NCI-H1105 treated with DMSO at 0.1 percent for 48 hours (cell line): ENCODE data around the gene SEC14L5.
"Not testable (repeated sequence)": the region's sequence is repeated elsewhere in the genome, so short reads cannot be mapped to it uniquely, and the experiment has no call there.

Source experiments
- DNase-seq: peaks from one replicate; lab custom pipeline; 2025; lab: John Stamatoyannopoulos, UW

SEC14L5 gene

DNA sequence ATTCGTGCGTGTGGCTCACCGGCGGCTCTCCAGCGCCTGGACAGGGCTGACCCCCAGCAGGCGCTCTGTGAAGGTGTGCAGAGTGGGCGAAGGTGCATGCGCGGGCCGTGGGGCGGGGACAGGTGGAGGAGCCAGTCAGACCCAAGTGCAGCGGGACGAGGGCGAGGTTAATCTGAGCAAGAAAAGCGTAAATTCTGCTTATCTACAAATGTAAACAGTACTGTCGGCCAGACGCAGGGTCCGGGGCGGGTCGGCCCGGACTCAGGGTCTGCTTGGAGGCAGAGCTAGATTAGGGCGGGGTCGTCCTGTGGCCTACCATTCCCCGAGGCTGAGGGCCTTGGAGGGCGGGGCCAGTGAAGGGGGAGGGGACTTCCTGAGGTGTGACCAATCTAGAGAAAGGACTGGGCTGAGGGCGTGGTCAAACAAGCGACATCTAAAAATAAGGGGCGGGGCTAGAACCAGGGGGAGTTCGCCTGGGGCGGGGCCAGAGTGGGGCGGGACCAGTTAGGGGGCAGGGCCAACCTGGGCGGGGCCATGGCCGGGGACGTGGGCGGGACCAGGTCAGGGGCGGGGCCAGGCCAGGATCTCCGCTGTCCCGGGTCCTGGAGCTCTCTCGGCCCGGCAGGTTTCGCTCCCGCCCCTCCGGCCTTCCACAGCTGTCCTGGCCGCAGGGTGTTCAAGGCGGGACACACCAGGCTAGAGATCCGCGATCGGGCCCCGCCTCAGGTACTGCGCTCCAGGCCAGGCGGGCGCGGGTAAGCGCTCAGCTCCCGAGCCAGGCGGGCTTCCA lies at the start of gene SEC14L5:
Gene SEC14L5 (plus strand): TSS at position 611 of the 790 bp plus-strand sequence. CDS start 994 bp downstream, outside the sequence.
- peak; percentile 85 for DNase-seq

DNA sequence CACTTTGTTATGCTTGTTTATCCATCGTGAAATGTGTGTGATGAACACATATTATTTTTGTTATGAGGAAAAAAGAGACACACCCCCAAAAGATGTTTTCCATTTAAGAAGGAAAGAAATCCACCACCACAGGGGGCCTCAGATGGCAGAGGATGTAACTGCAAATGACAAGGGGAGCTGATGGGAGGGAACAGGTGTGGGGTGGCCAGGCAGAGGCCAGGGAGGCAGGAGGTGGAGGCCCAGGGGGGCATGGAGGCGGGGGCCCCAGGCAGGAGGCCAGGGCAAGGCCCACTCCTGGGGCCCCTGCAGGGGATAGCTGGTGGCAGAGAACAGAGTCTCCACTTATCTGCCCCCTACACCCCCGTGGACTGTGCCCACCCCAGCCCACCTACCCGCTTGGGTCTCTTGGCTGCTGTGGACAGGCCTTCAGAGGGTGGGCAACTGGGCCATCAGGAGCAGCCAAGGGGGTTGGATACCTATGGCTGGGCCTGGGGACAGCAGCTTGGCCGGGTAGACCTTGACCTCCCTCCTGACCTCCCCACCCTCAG lies 49.2 kb upstream of the SEC14L5 start:
- no peak for DNase-seq

GRCh38 chr16:4909825-4910224 lies 48.3 kb upstream of the SEC14L5 start:
- DNase-seq = no peak

GRCh38 chr16:4910828-4911227 lies 47.3 kb upstream of the SEC14L5 start:
- DNase-seq = no peak

DNA sequence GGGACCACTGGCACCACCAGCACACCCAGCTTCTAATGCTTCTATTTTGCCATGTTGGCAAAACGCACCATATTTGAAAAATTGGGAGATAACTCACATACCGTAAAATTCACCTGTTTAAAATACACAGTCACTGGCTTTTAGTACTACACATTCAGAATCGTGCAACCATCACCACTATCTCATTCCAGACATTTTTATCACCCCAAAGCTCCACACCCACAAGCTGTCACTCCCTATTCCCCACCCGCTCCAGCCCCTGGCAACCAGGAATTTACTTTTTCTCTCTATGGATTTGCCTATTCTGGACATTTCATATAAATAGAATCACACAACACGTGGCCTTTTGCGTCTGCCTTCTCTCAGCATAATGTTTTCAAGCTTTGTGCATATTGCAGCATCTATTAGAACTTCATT lies 46.2 kb upstream of the SEC14L5 start:
- no peak for DNase-seq

DNA sequence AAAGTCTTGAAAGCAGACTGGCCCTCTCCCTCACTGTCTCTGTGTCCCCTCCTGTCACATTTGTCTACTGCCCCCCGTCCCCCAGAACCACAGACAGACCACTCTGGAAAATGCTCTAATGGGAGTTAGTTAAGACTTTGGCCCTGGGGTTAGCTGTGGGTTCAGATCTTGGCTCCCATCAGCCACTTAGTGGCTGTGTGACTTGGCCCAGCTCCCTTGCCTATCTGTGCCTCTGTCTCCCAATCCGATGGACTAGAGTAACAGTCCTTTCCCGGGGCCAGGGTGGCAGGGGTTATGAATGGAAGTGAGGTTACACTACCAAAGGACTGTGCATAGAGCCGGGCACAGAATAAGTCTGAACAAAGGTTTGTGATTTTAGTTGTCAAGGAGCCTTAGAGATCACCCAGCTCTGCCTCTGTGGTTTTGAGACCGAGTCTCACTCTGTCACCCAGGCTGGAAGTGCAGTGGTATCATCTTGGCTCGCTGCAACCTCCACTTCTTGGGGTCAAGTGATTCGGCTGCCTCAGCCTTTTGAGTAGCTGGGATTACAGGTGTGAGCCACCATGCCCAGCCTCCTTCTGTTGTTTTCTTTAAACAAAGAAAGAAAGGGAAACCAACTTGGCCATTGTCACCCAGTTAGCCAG lies 44.9 kb upstream of the SEC14L5 start:
- no peak for DNase-seq

DNA sequence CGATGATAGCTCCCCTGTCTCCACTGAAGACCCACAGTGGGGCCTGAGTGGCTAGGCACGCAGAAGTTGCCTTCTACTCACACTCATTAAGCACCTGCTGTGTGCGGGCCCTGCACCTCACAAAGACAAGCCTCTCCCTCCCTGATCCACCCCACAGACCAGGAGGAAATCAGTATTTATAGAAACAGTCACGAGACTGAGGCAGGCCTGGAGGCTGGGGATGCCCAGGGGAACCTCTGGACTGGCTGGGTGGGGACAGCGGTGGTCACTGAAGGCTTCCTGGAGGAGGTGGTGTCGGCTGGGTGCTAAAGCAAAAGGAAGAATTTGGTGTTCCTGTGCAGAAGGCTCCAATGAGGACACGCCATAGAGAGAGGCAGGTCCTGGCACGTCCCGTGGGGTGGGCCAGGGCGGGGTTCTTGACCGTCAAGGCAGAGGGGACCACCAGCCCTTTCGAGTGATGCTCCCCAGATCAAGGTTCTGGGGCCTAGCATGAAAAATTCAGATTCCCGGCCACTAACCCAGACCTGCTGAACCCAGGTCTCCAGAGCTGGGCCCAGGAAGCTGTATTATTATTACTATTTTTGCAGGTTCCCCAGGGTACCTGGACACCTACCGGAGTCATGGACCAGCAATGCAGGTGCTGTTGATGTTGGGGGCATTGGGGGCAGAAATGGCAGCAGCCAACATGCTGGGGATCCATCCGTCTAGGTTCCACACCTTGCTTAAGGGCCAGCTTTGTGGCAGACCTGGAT lies 44.2 kb upstream of the SEC14L5 start:
- no peak for DNase-seq

- no peak for DNase-seq
Measured at GRCh38 chr16:4914528-4915225, 43.5 kb upstream of the SEC14L5 start.

GRCh38 chr16:4915226-4915761 lies 42.8 kb upstream of the SEC14L5 start:
- DNase-seq = no peak

- no peak for DNase-seq
Measured at GRCh38 chr16:4917117-4917516, 41.0 kb upstream of the SEC14L5 start.

DNA sequence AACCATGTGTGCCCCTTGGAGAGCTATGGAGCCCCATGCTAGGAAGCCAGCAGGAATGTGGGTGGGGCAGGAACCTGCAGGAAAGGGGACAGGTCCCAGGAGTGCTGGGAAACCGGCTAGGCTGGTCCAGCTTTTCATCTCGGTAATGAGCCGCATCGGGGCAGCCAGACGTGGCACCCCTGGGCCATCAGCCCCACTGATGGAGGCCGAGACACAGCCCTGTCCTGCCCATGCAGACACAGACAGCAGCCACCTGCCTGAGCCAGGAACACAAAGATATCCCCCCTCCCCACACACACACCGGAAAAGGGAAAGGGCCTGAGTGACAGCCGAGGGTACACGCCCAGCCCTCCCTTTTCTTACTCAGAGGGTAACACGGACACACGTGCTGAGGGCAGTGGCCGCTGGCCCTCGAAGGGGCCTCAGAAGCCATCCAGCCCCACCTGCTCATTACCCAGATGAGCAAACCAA lies 39.3 kb upstream of the SEC14L5 start:
- DNase-seq = no peak

- no peak for DNase-seq
Measured at GRCh38 chr16:4920826-4921225, 37.3 kb upstream of the SEC14L5 start.

DNA sequence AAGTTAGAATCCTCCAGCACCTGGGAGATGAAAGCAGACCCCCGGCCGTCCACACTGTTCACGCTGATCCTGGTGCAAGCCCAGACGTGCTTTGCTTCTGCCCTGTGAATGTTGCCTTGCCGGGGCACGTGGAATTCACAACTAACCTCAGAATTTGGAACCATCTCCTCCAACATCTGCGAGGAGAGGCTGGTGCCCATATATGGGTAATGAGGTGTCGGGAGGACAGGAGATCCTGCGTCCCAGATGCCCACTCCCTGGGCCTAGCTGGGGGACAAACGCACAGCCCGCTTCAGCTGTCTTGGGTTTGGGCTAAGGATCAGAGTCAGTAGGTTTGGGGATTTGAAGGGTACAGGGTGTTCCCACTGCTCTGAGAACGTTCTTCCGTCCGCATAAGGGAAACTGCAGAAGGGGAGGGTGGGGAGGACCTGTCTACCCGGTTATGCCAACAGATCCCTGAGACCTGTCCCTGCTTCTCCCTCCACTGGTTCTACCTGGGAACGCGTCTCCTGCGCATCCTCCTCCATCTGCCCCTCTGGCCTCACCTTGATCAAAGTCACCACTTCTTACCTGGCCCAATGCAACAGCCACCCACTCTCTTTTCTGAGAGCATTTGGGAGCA lies 35.3 kb upstream of the SEC14L5 start:
- no peak for DNase-seq

GRCh38 chr16:4923853-4924252 lies 34.3 kb upstream of the SEC14L5 start:
- DNase-seq = no peak

- DNase-seq = no peak
Measured at GRCh38 chr16:4924593-4925292, 33.4 kb upstream of the SEC14L5 start.

GRCh38 chr16:4925293-4925607 lies 32.9 kb upstream of the SEC14L5 start:
- no peak for DNase-seq

DNA sequence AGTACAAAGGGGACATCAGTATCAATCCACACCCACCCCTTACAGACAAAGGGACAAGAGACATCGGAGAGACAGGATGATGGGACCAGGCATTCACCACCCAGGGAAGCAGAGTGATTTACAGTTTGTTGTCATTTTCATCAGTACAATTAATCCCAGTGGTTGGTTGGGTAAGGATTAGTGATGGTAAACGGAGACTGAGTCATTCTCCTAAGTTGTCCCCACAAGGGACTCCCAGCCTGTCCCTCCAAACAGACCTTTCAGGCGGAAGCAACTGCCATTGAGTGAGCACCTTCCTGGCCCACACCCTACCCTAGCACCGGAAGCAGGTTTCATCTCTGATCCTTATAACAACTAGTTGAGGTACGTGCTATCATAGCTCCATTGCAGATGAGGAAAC lies 32.3 kb upstream of the SEC14L5 start:
- no peak for DNase-seq

GRCh38 chr16:4926928-4927327 lies 31.2 kb upstream of the SEC14L5 start:
- DNase-seq = no peak

- DNase-seq = no peak
Measured at GRCh38 chr16:4927661-4928060, 30.5 kb upstream of the SEC14L5 start.

DNA sequence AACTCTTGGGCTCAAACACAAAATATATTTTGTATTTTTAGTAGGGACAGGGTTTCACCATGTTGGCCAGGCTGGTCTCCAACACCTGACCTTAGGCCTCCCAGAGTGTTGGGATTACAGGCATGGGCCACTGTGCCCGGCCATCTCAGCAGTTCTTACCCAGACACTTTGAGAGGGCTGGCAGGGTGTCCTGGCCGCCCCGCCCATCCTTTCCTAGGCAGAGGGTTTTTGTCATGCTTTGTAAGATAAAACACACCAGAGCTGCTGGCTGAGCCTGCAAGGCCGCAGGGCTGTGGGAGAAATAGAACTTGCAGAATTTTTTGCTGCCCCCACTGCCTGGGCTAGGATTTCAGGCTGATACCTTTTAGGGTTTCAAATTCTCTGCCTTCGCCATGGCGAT lies 29.9 kb upstream of the SEC14L5 start:
- DNase-seq = no peak

DNA sequence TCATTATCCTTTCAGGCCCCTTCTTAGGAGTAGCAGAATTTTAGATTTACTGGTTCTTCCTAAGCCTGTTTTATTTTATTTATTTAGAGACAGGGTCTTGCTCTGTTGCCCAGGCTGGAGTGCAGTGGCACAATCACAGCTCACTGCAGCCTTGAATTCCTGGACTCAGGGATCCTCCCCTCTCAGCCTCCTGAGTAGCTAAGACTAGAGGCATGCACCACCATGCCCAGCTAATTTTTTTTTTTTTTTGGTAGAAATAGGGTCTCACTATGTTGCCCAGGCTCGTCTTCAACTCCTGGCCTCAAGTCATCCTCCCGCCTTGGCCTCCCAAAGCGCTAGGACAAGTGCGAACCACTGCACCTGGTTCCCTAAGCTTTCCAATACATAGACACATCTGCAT lies 28.5 kb upstream of the SEC14L5 start:
- not testable (repeated sequence) for DNase-seq
